AG04450 (cell line): ENCODE measurements around the gene CAPN12. TPM values are rescaled to one million over a fixed set of nuclear protein-coding genes. Genes with fewer than 3 reads are reported as not detected.
A peak's percentile ranks its signal among the peaks of the same experiment; 100 is the strongest.

Source experiments
- CTCF ChIA-PET: fragments of 300-600, 350-600 bp; formaldehyde crosslinking; extraction: SDS; loops from one replicate; lab custom pipeline; 2022; ENCODE audit warnings: antibody characterized with exemption, inconsistent platforms; lab: Charles Lee
- POLR2A ChIA-PET: fragments of 350-600 bp; formaldehyde crosslinking; extraction: SDS; loops from one replicate; lab custom pipeline; 2021; ENCODE audit warnings: antibody characterized with exemption, inconsistent platforms; lab: Yijun Ruan, JAX
- DNase-seq: peaks from one replicate; pipeline ENCODE4 v3.0.0-alpha.2; 2011; ENCODE audit warnings: low read depth, low spot score
- H3K27ac ChIP-seq: one replicate; pipeline ENCODE4 v1.5.1; 2012; ENCODE audit warnings: low read depth, low read length, control low read depth
- H3K27me3 ChIP-seq: one replicate; pipeline ENCODE4 v1.6.0; 2012; ENCODE audit warnings: low read length; ENCODE audit not compliant: control insufficient read depth, insufficient read depth
- H3K4me3 ChIP-seq: 2 replicates; pipeline ENCODE4 v1.5.1; 2011; ENCODE audit warnings: mild to moderate bottlenecking, low read depth, low read length, control low read depth
- H3K9me3 ChIP-seq: 2 replicates; pipeline ENCODE4 v1.5.1; 2012; ENCODE audit warnings: low read length; ENCODE audit not compliant: control insufficient read depth, insufficient read depth
- polyA plus RNA-seq: library from polyadenylated mRNA; depleted of rRNA; stranded (reverse); fragments of >200 nt; gene quantifications from 2 replicates; pipeline ENCODE4 v1.2.3, GENCODE V29; 2011
- TF ChIP-seq, protein P1 (sequence below): IDR thresholded peaks from 2 replicates; pipeline ENCODE4 v1.5.1; 2011; ENCODE audit warnings: low read depth, low read length, control low read depth, inconsistent platforms

Gene CAPN12
- polyA plus RNA-seq, 1 experiment, result 0.69 TPM

DNA sequence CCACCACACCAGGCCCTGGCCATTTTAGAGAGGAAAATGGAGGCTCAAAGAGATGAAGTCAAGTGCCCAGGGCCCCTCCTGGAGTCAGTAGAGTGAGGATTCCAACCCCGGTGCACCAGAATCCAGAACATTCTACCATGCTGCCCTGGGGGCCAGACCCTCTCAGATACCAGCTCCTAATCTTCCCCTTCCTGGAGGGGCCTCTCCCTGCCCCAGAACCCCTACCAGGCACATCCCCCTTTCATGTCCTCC lies 11.1 kb downstream of the CAPN12 start:
- TF ChIP-seq, protein P1, sequence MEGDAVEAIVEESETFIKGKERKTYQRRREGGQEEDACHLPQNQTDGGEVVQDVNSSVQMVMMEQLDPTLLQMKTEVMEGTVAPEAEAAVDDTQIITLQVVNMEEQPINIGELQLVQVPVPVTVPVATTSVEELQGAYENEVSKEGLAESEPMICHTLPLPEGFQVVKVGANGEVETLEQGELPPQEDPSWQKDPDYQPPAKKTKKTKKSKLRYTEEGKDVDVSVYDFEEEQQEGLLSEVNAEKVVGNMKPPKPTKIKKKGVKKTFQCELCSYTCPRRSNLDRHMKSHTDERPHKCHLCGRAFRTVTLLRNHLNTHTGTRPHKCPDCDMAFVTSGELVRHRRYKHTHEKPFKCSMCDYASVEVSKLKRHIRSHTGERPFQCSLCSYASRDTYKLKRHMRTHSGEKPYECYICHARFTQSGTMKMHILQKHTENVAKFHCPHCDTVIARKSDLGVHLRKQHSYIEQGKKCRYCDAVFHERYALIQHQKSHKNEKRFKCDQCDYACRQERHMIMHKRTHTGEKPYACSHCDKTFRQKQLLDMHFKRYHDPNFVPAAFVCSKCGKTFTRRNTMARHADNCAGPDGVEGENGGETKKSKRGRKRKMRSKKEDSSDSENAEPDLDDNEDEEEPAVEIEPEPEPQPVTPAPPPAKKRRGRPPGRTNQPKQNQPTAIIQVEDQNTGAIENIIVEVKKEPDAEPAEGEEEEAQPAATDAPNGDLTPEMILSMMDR, result no peak
- no peak for DNase-seq
- ChIA-PET CTCF (interaction anchor here (0.9 to 1.8 kb wide), 3 partner anchors 36 to 197 kb away, joined by 3 to 13 read pairs (median 7); partner anchors contain the start of genes MRPS12 and SARS2), POLR2A (interaction anchor here (1.0 to 1.1 kb wide), 3 partner anchors 86 to 116 kb away, joined by 5 read pairs; partner anchors contain the start of gene ACTN4)
- no peak overlapping the region for H3K4me3 ChIP-seq
- peaks cover under 1% of the 10 kb centered on the region for H3K27me3 ChIP-seq
- peak overlapping the region; percentile 52 for H3K27ac ChIP-seq
- no peaks in the 10 kb centered on the region for H3K9me3 ChIP-seq

DNA sequence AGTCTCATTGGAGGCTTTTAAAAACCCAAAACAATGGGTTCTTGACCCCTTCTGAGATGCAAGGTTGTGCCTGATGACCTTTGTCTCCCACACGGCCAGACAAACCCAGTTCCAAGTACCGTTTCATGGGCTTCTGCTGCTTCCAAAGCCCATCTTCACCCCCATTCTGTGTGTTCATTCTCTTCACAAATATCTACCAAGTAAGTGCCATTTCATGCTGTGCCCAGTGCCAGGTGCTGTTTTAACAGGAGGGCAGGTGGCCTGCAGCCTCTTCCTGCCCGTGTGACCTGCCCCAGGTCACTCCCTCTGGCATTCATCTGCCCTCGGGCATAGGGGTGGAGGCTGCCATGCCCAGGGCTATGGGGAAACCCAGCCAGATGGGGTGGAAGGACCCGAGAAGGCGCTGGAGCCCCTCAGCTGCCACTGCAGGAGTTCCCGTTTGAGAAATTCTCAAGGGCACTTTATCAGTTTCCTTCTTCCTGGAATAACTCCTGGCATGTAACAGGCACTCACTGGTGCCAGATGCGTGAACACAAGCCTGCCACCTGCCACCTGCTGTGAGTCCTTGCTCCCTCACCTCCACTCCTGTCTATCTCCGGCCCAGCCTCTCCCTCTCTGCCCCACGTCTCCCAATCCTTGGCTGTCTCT lies 12.5 kb downstream of the CAPN12 start:
- Histone ChIP-seq H3K4me3 (no peak overlapping the region), H3K27ac (no peak overlapping the region), H3K27me3 (no peaks in the 10 kb centered on the region), H3K9me3 (no peaks in the 10 kb centered on the region; the same call in 1 of the 2 replicates)
- TF ChIP-seq, protein P1, result no peak
- DNase-seq, result no peak
- ChIA-PET POLR2A (no interaction called here), CTCF (no interaction called here)

DNA sequence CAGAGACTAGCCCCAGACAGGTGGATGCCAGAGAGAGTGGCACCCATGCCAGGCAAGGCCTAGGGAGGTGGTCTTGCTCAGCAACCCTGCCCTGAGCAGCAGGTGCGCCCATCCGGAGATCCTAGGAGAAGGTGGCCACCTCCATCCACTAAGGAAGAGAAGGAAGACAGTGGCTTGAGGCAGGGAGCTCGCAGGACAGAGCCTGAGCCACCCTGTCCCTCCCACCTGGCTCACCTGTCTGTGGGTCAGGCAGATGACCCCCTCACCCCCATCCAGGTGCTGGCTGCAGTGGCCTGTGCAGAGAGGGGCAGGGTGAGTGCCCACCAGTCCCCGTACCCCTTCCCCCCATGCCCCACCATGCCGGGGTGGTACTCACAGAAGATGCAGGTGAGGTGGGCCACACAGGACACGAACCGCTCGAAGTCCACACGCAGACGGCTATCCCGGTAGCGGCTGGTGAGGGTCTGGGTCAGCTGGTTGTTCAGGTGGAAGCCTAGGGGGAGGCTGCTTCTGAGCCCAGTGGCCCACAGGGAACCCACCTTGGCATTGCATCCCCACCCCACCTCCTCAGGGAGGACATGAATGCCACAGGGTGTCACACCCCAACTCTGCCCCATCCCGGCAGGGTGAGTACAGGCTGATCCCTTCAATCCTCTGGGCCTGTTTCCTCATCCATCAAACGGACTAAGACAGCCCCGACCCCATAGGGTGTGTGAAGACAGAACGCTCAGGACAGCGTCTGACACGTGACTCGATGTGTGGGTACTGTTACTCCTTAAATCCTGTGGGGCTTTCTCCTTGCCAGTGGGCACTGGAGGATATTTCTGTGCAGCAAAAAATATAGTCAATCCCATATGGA lies 13.3 kb downstream of the CAPN12 start:
- TF ChIP-seq, protein P1, result no peak
- Histone ChIP-seq H3K9me3 (no peaks in the 10 kb centered on the region; the same call in 1 of the 2 replicates), H3K27me3 (no peaks in the 10 kb centered on the region), H3K4me3 (no peak overlapping the region), H3K27ac (no peak overlapping the region)
- CTCF ChIA-PET, result interaction anchor here (1.2 to 1.3 kb wide), 3 partner anchors 9 to 127 kb away, joined by 3 to 6 read pairs (median 5); no protein-coding TSS in a partner anchor
- POLR2A ChIA-PET, result no interaction called here
- DNase-seq, result no peak

DNA sequence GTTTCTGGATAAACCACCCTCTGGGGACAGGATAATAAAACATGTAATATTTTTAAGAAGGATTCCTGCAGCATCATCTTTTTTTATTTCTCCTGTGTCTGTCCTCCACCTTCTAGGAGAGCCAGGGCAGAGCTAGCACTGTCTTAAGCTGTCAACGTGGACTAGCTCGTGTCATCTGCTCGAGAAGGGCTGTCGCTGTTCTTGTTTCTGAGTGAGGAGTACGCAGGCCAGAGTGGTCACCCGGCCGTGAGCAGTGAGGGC lies 13.9 kb downstream of the CAPN12 start:
- ChIA-PET CTCF (interaction anchor here (0.6 to 1.3 kb wide), 18 partner anchors 9 to 745 kb away, joined by 3 to 7 read pairs (median 3); partner anchors contain the start of genes CAPN12, MRPS12, NFKBIB and SARS2), POLR2A (interaction anchor here (0.6 kb wide), 1 partner anchor 102 kb away, joined by 3 read pairs; no protein-coding TSS in a partner anchor)
- Histone ChIP-seq H3K27ac (no peak overlapping the region), H3K4me3 (no peak overlapping the region), H3K9me3 (no peaks in the 10 kb centered on the region; the same call in 1 of the 2 replicates), H3K27me3 (no peaks in the 10 kb centered on the region)
- TF ChIP-seq, protein P1, result no peak
- DNase-seq, result no peak
